Colonic mucosa (tissue), 4 donors: ENCODE results near the gene SLIRP. TPM values are rescaled to one million over a fixed set of nuclear protein-coding genes. Genes with fewer than 3 reads are reported as not detected.
A peak's percentile ranks its signal among the peaks of the same experiment; 100 is the strongest.

Experiments
- DNase-seq: peaks from one replicate; pipeline ENCODE4 v3.0.0-alpha.2; 2020
- H3K27ac ChIP-seq: fragments of 200-600 bp; one replicate; pipeline ENCODE4 v1.8.0; 2021
- H3K27me3 ChIP-seq: fragments of 200-600 bp; one replicate; pipeline ENCODE4 v1.8.0; 2021
- H3K36me3 ChIP-seq: fragments of 200-600 bp; one replicate; pipeline ENCODE4 v1.8.0; 2021
- H3K4me1 ChIP-seq: fragments of 200-600 bp; one replicate; pipeline ENCODE4 v1.8.0; 2021; ENCODE audit warnings: mild to moderate bottlenecking
- H3K4me3 ChIP-seq: fragments of 200-600 bp; one replicate; pipeline ENCODE4 v1.8.0; 2021
- H3K9ac ChIP-seq, 2 donors: one replicate each; pipeline ENCODE4 v1.7.0; 2013; ENCODE audit warnings: control low read depth in 2 of 2, low read depth in 2 of 2, low read length in 2 of 2
- H3K9me3 ChIP-seq: fragments of 200-600 bp; one replicate; pipeline ENCODE4 v1.8.0; 2021
- CTCF ChIP-seq: fragments of 200-600 bp; IDR thresholded peaks from one replicate; pipeline ENCODE4 v1.8.0; 2022; ENCODE audit warnings: antibody characterized with exemption, mild to moderate bottlenecking
- intact Hi-C: fragments of 100-400 bp; cut with DNase I; formaldehyde crosslinking; loops from one replicate; pipeline ENCODE4 v1.14.1; 2022
- total RNA-seq, 2 donors: library from RNA; stranded (reverse); fragmentation: NEBNext Ultra II Directional in 1 of 2; extraction: Animal tissue kit (Norgen Biotek cat#: 25700) in 1 of 2; gene quantifications; one replicate each; pipeline ENCODE4 v1.2.1, GENCODE V29; 2021
- donor health status: healthy.
- donor health status: DM: no; HTN: no; CAD: no.
- donor health status: DM: no; HTN: no; CAD: no.

The SLIRP gene
- total RNA-seq, 2 donors from 2014 or later: 107 to 194 TPM

GRCh38 chr14:77760381-77761204, 52.7 kb downstream of the SLIRP start, which contains the start of gene SNW1:
Gene SNW1 (minus strand): TSS chr14:77761156. CDS start chr14:77761127, 29 bp downstream.
- Histone ChIP-seq H3K36me3 (no peaks in the 10 kb centered on the region), H3K4me1 (peaks cover 13% of the 10 kb centered on the region), H3K4me3 (peak within 1 kb of the TSS; percentile 97), H3K27me3 (no peaks in the 10 kb centered on the region), H3K9ac (peak within 1 kb of the TSS; percentile 97 to 98), H3K9me3 (no peaks in the 10 kb centered on the region), H3K27ac (peak within 1 kb of the TSS; percentile 87)
- intact Hi-C loops: loop anchor here (5.0 kb wide), 1 partner anchor 42 kb away; the partner anchor contains the start of gene ADCK1
- TF ChIP-seq CTCF: no peak
- peak; percentile 94 for DNase-seq

- Histone ChIP-seq H3K27ac (peak overlapping the region; percentile 87), H3K4me3 (peak overlapping the region; percentile 97), H3K9me3 (no peaks in the 10 kb centered on the region), H3K27me3 (no peaks in the 10 kb centered on the region), H3K36me3 (no peaks in the 10 kb centered on the region), H3K4me1 (peaks cover 13% of the 10 kb centered on the region), H3K9ac (peak overlapping the region; percentile 38 to 97)
- intact Hi-C loops: loop anchor here (5.0 kb wide), 1 partner anchor 41 kb away; the partner anchor contains the start of gene ADCK1
- no peak for TF ChIP-seq CTCF
- peak; percentile 38 for DNase-seq
Measured at GRCh38 chr14:77761205-77761931, 53.5 kb downstream of the SLIRP start.

GRCh38 chr14:77763316-77763715, 55.4 kb downstream of the SLIRP start:
- Histone ChIP-seq H3K9me3 (no peaks in the 10 kb centered on the region), H3K4me1 (peaks cover 13% of the 10 kb centered on the region), H3K27me3 (no peaks in the 10 kb centered on the region), H3K27ac (no peak overlapping the region), H3K9ac (no peak overlapping the region), H3K4me3 (no peak overlapping the region), H3K36me3 (no peaks in the 10 kb centered on the region)
- DNase-seq: no peak
- no peak for TF ChIP-seq CTCF
- intact Hi-C loops: loop anchor here (5.0 kb wide), 1 partner anchor 39 kb away; the partner anchor contains the start of gene ADCK1

GRCh38 chr14:77763978-77764377, 56.1 kb downstream of the SLIRP start:
- no peaks in the 10 kb centered on the region for H3K9me3 ChIP-seq
- H3K4me3 ChIP-seq: no peak overlapping the region
- no peak for DNase-seq
- no peak for TF ChIP-seq CTCF
- intact Hi-C loops: loop anchor here (5.0 kb wide), 1 partner anchor 38 kb away; the partner anchor contains the start of gene ADCK1
- no peaks in the 10 kb centered on the region for H3K27me3 ChIP-seq
- H3K36me3 ChIP-seq: no peaks in the 10 kb centered on the region
- no peak overlapping the region for H3K27ac ChIP-seq
- peaks cover 13% of the 10 kb centered on the region for H3K4me1 ChIP-seq
- H3K9ac ChIP-seq: no peak overlapping the region

Other genes with a start within 250 kb of the SLIRP start
- 1 to 10 TPM in 1 of 2 donors, not detected in 1; 1.2 TPM for gene ISM2, start 209.3 kb upstream of the SLIRP start, total RNA-seq
- gene SPTLC2, start 91.5 kb upstream of the SLIRP start, total RNA-seq: 10 to 100 TPM; 68.3 to 70.1 TPM
- gene ALKBH1, start 80 bp upstream of the SLIRP start, total RNA-seq: 10 to 100 TPM; 11.5 to 13.3 TPM
- 10 to 100 TPM; 69.6 to 81.9 TPM for gene SNW1, start 53.1 kb downstream of the SLIRP start, total RNA-seq
- gene ADCK1, start 92.0 kb downstream of the SLIRP start, total RNA-seq: 10 to 100 TPM in 1 of 2 donors, 1 to 10 TPM in 1; 7.4 to 12.1 TPM